HG03354 (cell line): Measurements from ENCODE around the gene PDE1A.
"Not testable (repeated sequence)": the region's sequence is repeated elsewhere in the genome, so short reads cannot be mapped to it uniquely, and the experiment has no call there.

Experiments
- ATAC-seq: cut with Tn5 transposase; IDR thresholded peaks from one replicate; pipeline ENCODE4 v1.9.1; 2021; ENCODE audit warnings: mild to moderate bottlenecking; ENCODE audit not compliant: unreplicated experiment, poor library complexity, severe bottlenecking

Gene PDE1A

GRCh38 chr2:182415771-182416170, 11.1 kb downstream of the PDE1A start:
- ATAC-seq: no peak

GRCh38 chr2:182412858-182413257, 14.0 kb downstream of the PDE1A start:
- ATAC-seq: no peak

- no peak for ATAC-seq
Observed at GRCh38 chr2:182410120-182410519, 16.7 kb downstream of the PDE1A start.

- ATAC-seq: no peak
Observed at GRCh38 chr2:182406221-182406620, 20.6 kb downstream of the PDE1A start.

- ATAC-seq: no peak
Observed at GRCh38 chr2:182404975-182405561, 21.8 kb downstream of the PDE1A start.

GRCh38 chr2:182404092-182404491, 22.7 kb downstream of the PDE1A start:
- ATAC-seq: no peak

GRCh38 chr2:182393270-182393760, 33.5 kb downstream of the PDE1A start:
- ATAC-seq: no peak

- no peak for ATAC-seq
Observed at GRCh38 chr2:182391443-182391842, 35.4 kb downstream of the PDE1A start.

- ATAC-seq: not testable (repeated sequence)
Observed at GRCh38 chr2:182386267-182386880, 40.5 kb downstream of the PDE1A start.

- ATAC-seq: no peak
Observed at GRCh38 chr2:182384860-182385259, 42.0 kb downstream of the PDE1A start.

- ATAC-seq: no peak
Observed at GRCh38 chr2:182381225-182381624, 45.6 kb downstream of the PDE1A start.

- no peak for ATAC-seq
Observed at GRCh38 chr2:182379241-182379640, 47.6 kb downstream of the PDE1A start.

GRCh38 chr2:182378759-182379158, 48.1 kb downstream of the PDE1A start:
- no peak for ATAC-seq

GRCh38 chr2:182377467-182377866, 49.4 kb downstream of the PDE1A start:
- ATAC-seq: no peak

GRCh38 chr2:182375862-182376261, 51.0 kb downstream of the PDE1A start:
- ATAC-seq: no peak

- ATAC-seq: no peak
Observed at GRCh38 chr2:182372661-182373060, 54.2 kb downstream of the PDE1A start.

GRCh38 chr2:182368996-182369395, 57.8 kb downstream of the PDE1A start:
- ATAC-seq: no peak

GRCh38 chr2:182368446-182368845, 58.4 kb downstream of the PDE1A start:
- ATAC-seq: no peak

- no peak for ATAC-seq
Observed at GRCh38 chr2:182367401-182367800, 59.4 kb downstream of the PDE1A start.

- ATAC-seq: no peak
Observed at GRCh38 chr2:182366628-182367027, 60.2 kb downstream of the PDE1A start.

- ATAC-seq: no peak
Observed at GRCh38 chr2:182365855-182366254, 61.0 kb downstream of the PDE1A start.

- ATAC-seq: no peak
Observed at GRCh38 chr2:182361477-182361876, 65.4 kb downstream of the PDE1A start.
